Osteoblast (primary cell): ENCODE data around the gene ZNF574. TPM values are rescaled to one million over a fixed set of nuclear protein-coding genes. Genes with fewer than 3 reads are reported as not detected.

Source experiments
- DNase-seq: peaks from one replicate; pipeline ENCODE4 v3.0.0; 2011; ENCODE audit warnings: low spot score, mixed read lengths; ENCODE audit not compliant: insufficient read length; ENCODE audit errors: missing footprints
- H2AFZ ChIP-seq: 2 replicates; pipeline ENCODE4 v1.6.0; 2011; ENCODE audit warnings: mild to moderate bottlenecking, low read length
- H3K27ac ChIP-seq: 2 replicates; pipeline ENCODE4 v1.5.1; 2011; ENCODE audit warnings: mild to moderate bottlenecking, low read depth, low read length, moderate library complexity
- H3K27me3 ChIP-seq: 2 replicates; pipeline ENCODE4 v1.6.0; 2012; ENCODE audit warnings: mild to moderate bottlenecking, control low read depth, inconsistent platforms, low read length, moderate library complexity; ENCODE audit not compliant: insufficient read depth
- H3K36me3 ChIP-seq: 2 replicates; pipeline ENCODE4 v1.5.1; 2011; ENCODE audit warnings: mild to moderate bottlenecking, low read length, control low read depth, moderate library complexity; ENCODE audit not compliant: insufficient read depth
- H3K4me1 ChIP-seq: 2 replicates; pipeline ENCODE4 v1.5.1; 2011; ENCODE audit warnings: mild to moderate bottlenecking, low read length, control low read depth, moderate library complexity; ENCODE audit not compliant: insufficient read depth
- H3K4me2 ChIP-seq: 2 replicates; pipeline ENCODE4 v1.6.0; 2011; ENCODE audit warnings: mild to moderate bottlenecking, low read length; ENCODE audit not compliant: insufficient read depth
- H3K4me3 ChIP-seq: fragments of 200-600 bp; sonication (generic); 3 replicates; pipeline ENCODE4 v1.5.1; 2012; ENCODE audit warnings: mild to moderate bottlenecking, low read length, inconsistent platforms; ENCODE audit not compliant: insufficient read depth
- H3K79me2 ChIP-seq: 2 replicates; pipeline ENCODE4 v1.6.0; 2012; ENCODE audit warnings: mild to moderate bottlenecking, low read length, control low read depth, inconsistent platforms; ENCODE audit not compliant: insufficient read depth
- H3K9me3 ChIP-seq: 2 replicates; pipeline ENCODE4 v1.5.1; 2011; ENCODE audit warnings: low read depth, low read length, control low read depth
- H4K20me1 ChIP-seq: 2 replicates; pipeline ENCODE4 v1.6.0; 2012; ENCODE audit warnings: mild to moderate bottlenecking, low read length, control low read depth; ENCODE audit not compliant: insufficient read depth
- CTCF ChIP-seq: IDR thresholded peaks from 2 replicates; pipeline ENCODE4 v1.5.1; 2011; ENCODE audit warnings: mild to moderate bottlenecking, low read depth, low read length, moderate library complexity; ENCODE audit errors: extremely low read depth
- total RNA-seq: library from RNA; depleted of rRNA; stranded (reverse); fragments of >200 nt; gene quantifications from 2 replicates; pipeline ENCODE4 v1.2.3, GENCODE V29; 2012

Gene ZNF574
- total RNA-seq, 1 donor: 13.8 TPM

GRCh38 chr19:42074513-42075363, 1.2 kb upstream of the ZNF574 start:
- H3K4me2 ChIP-seq: peak overlapping the region; percentile 93
- peaks cover 11% of the 10 kb centered on the region for H3K27me3 ChIP-seq
- H3K27ac ChIP-seq: peak overlapping the region; percentile 98
- H3K9me3 ChIP-seq: no peaks in the 10 kb centered on the region
- H4K20me1 ChIP-seq: peaks cover 27% of the 10 kb centered on the region
- no peak for TF ChIP-seq CTCF
- H2AFZ ChIP-seq: peak overlapping the region; percentile 100
- H3K79me2 ChIP-seq: peaks cover 38% of the 10 kb centered on the region
- H3K4me1 ChIP-seq: peaks cover 20% of the 10 kb centered on the region
- H3K36me3 ChIP-seq: peaks cover 16% of the 10 kb centered on the region
- peak overlapping the region; percentile 92 for H3K4me3 ChIP-seq
- DNase-seq: peak; percentile 95

GRCh38 chr19:42075364-42075615, 676 bp upstream of the ZNF574 start:
- H2AFZ ChIP-seq: peak overlapping the region; percentile 100
- peak overlapping the region; percentile 98 for H3K27ac ChIP-seq
- H3K9me3 ChIP-seq: no peaks in the 10 kb centered on the region
- H4K20me1 ChIP-seq: peaks cover 27% of the 10 kb centered on the region
- peaks cover 22% of the 10 kb centered on the region for H3K36me3 ChIP-seq
- peak overlapping the region; percentile 92 for H3K4me3 ChIP-seq
- no peak for TF ChIP-seq CTCF
- H3K4me1 ChIP-seq: peaks cover 20% of the 10 kb centered on the region
- no peak for DNase-seq
- H3K27me3 ChIP-seq: peaks cover 5% of the 10 kb centered on the region
- peaks cover 44% of the 10 kb centered on the region for H3K79me2 ChIP-seq
- H3K4me2 ChIP-seq: peak overlapping the region; percentile 93

- Histone ChIP-seq H4K20me1 (peaks cover 35% of the 10 kb centered on the region), H3K27ac (peak overlapping the region; percentile 77), H3K36me3 (peaks cover 34% of the 10 kb centered on the region), H3K79me2 (peaks cover 55% of the 10 kb centered on the region), H2AFZ (no peak overlapping the region), H3K27me3 (no peaks in the 10 kb centered on the region), H3K4me1 (peaks cover 20% of the 10 kb centered on the region), H3K4me3 (peak overlapping the region; percentile 92), H3K4me2 (peak overlapping the region; percentile 98), H3K9me3 (no peaks in the 10 kb centered on the region)
- no peak for TF ChIP-seq CTCF
- DNase-seq: no peak
These were observed 496 bp downstream of the ZNF574 start for GRCh38 chr19:42076380-42076944.

- no peak for TF ChIP-seq CTCF
- H3K36me3 ChIP-seq: peaks cover 42% of the 10 kb centered on the region
- no peak overlapping the region for H2AFZ ChIP-seq
- no peak overlapping the region for H3K4me3 ChIP-seq
- DNase-seq: no peak
- no peak overlapping the region for H3K27ac ChIP-seq
- peak overlapping the region; percentile 98 for H3K4me2 ChIP-seq
- peaks cover 20% of the 10 kb centered on the region for H3K4me1 ChIP-seq
- no peaks in the 10 kb centered on the region for H3K27me3 ChIP-seq
- H3K79me2 ChIP-seq: peaks cover 62% of the 10 kb centered on the region
- peaks cover 42% of the 10 kb centered on the region for H4K20me1 ChIP-seq
- no peaks in the 10 kb centered on the region for H3K9me3 ChIP-seq
These were observed 2.1 kb downstream of the ZNF574 start for GRCh38 chr19:42078058-42078457.
